K562 (cell line): ENCODE measurements around the gene RNU6-9. TPM values are rescaled to one million over a fixed set of nuclear protein-coding genes. Genes with fewer than 3 reads are reported as not detected.

Experiments
- ADNP ChIP-seq: fragments of 200-800 bp; sonication (Bioruptor generic); IDR thresholded peaks from 2 replicates; pipeline ENCODE4 v1.6.1; 2016; ENCODE audit warnings: missing genetic modification characterization, missing compliant biosample characterization
- CHD4 ChIP-seq: fragments of 200-600 bp; sonication (generic); IDR thresholded peaks from 3 replicates; pipeline ENCODE4 v1.6.1; 2012; ENCODE audit warnings: low read depth, mild to moderate bottlenecking, mixed read lengths, low read length, inconsistent platforms; ENCODE audit not compliant: insufficient read depth, insufficient replicate concordance, poor library complexity, severe bottlenecking
- ETV1 ChIP-seq: fragments of 450-650 bp; conservative IDR thresholded peaks from 2 replicates; pipeline ENCODE4 v1.6.1; 2016; ENCODE audit warnings: missing genetic modification characterization, control low read depth, low read depth, missing compliant biosample characterization
- KLF13 ChIP-seq: fragments of 450-650 bp; IDR thresholded peaks from 2 replicates; pipeline ENCODE4 v1.6.1; 2016; ENCODE audit warnings: missing genetic modification characterization, low read depth, mild to moderate bottlenecking, missing compliant biosample characterization, moderate library complexity, borderline replicate concordance
- MGA ChIP-seq: fragments of 450-650 bp; IDR thresholded peaks from 2 replicates; pipeline ENCODE4 v1.6.1; 2016; ENCODE audit warnings: mild to moderate bottlenecking, moderate library complexity
- MYBL2 ChIP-seq, 2 experiments: fragments of 450-650 bp in 1 of 2; sonication (generic) in 1 of 2; formaldehyde crosslinking in 1 of 2; IDR thresholded peaks; 2 replicates each; pipeline versions ENCODE4 v1.6.1 to v1.8.1; 2017 to 2022; ENCODE audit warnings: borderline replicate concordance in 1 of 2, inconsistent platforms in 1 of 2, low read depth in 1 of 2, mild to moderate bottlenecking in 1 of 2, missing genetic modification reagents in 1 of 2, moderate library complexity in 1 of 2
- NFATC3 ChIP-seq: fragments of 450-650 bp; IDR thresholded peaks from 2 replicates; pipeline ENCODE4 v1.6.1; 2017; ENCODE audit warnings: mild to moderate bottlenecking
- NR1H2 ChIP-seq: sonication (generic); formaldehyde crosslinking; IDR thresholded peaks from 2 replicates; pipeline ENCODE4 v1.4.0; 2020; ENCODE audit warnings: mild to moderate bottlenecking, missing genetic modification reagents
- PURB ChIP-seq: sonication (generic); formaldehyde crosslinking; IDR thresholded peaks from 2 replicates; pipeline ENCODE4 v1.9.0; 2021; ENCODE audit warnings: low read depth, mild to moderate bottlenecking, missing genetic modification reagents
- SRSF7 ChIP-seq: fragments of 200-400 bp; formaldehyde crosslinking; optimal IDR thresholded peaks from 2 replicates; pipeline ENCODE3; 2017; ENCODE audit warnings: mild to moderate bottlenecking, low read depth, low read length
- ZBTB12 ChIP-seq: fragments of 250-450 bp; sonication (Bioruptor Pico); IDR thresholded peaks from 2 replicates; pipeline ENCODE4 v1.4.0; 2020
- ZNF274 ChIP-seq: IDR thresholded peaks from 2 replicates; pipeline ENCODE4 v1.6.1; 2011; ENCODE audit warnings: low read depth, mild to moderate bottlenecking, low read length, moderate library complexity, borderline replicate concordance
- ZNF431 ChIP-seq: sonication (generic); formaldehyde crosslinking; IDR thresholded peaks from 2 replicates; pipeline ENCODE4 v1.8.0; 2022; ENCODE audit warnings: mild to moderate bottlenecking, missing genetic modification reagents
- ZSCAN32 ChIP-seq: fragments of 450-650 bp; formaldehyde crosslinking; IDR thresholded peaks from 2 replicates; pipeline ENCODE4 v1.4.0; 2020; ENCODE audit warnings: mild to moderate bottlenecking, moderate library complexity
- polyA plus RNA-seq, 8 experiments: library from polyadenylated mRNA; depleted of rRNA in 4 of 8; stranded (reverse) in 5 of 8; unstranded in 3 of 8; fragments of >200 nt; fragmentation: Nextera tagmentation in 2 of 8; fragmentation: Illumina TruSeq in 1 of 8; extraction: Ambion mirVana in 2 of 8; extraction: Trizol in 1 of 8; gene quantifications; 2 replicates each; pipeline versions ENCODE4 v1.2.1 to v1.2.3, GENCODE V29; 2011 to 2014; ENCODE audit warnings: inconsistent platforms in 1 of 8, missing spikeins in 1 of 8
- total RNA-seq, 7 experiments: library from RNA; depleted of rRNA in 6 of 7; stranded (reverse); fragments of >200 nt in 6 of 7; fragmentation: Illumina TruSeq in 2 of 7; extraction: Trizol in 2 of 7; gene quantifications; 2 replicates each; pipeline versions ENCODE4 v1.2.1 to v1.2.3, GENCODE V29; 2011 to 2021; ENCODE audit warnings: low replicate concordance in 1 of 7

The RNU6-9 gene
- total and polyA plus RNA-seq, 9 of the 15 experiments (the other 6 are each of a cell fraction or from before 2014, with no cell fraction given), result not detected

DNA sequence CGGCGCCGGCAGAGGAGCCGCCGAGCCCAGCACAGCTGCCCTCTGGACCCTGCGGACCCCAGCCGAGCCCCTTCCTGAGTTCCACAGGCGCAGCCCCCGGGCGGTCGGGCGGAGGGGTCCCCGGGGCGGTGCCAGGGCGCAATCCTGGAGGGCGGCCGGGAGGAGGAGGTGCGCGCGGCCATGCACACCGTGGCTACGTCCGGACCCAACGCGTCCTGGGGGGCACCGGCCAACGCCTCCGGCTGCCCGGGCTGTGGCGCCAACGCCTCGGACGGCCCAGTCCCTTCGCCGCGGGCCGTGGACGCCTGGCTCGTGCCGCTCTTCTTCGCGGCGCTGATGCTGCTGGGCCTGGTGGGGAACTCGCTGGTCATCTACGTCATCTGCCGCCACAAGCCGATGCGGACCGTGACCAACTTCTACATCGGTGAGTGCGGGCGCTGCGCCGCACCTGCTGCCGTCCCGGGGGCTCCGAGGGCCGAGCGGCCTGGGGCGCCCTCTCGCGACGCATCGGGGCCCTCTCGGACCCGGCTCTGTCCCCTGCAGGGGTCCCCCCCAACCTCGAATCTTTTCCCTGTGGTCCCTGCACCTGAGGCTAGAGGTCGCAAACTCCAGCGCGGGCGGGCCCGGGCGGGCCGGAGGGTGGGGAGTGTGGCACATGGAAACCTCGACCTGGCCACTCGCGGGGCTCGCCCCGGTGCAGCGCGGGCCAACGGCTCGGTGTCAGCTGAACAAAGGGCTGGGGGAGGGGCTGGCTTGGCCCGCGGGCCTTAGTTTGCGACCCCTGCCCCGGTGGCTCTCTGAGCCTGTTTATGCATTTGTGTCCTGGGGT lies 24.3 kb downstream of the RNU6-9 start, which contains the start of gene KISS1R (continued):
- TF ChIP-seq MYBL2 (IDR thresholded peaks at IDR 0.05; ENCODE audit: low read depth) (no peak), MYBL2 (CRISPR knock-in tag; IDR thresholded peaks at IDR 0.05; ENCODE audit: borderline replicate concordance) (no peak), NFATC3 (no peak), ETV1 (tag) (no peak), ZNF274 (no peak; the same call in 1 of the 2 replicates), CHD4 (peak; percentile 94), ZSCAN32 (CRISPR knock-in tag) (no peak), ZNF431 (CRISPR knock-in tag) (no peak; the same call in 1 of the 2 replicates), ZBTB12 (CRISPR knock-in tag) (peak; percentile 50; the same call in 1 of the 2 replicates), KLF13 (tag) (0 out of 2 replicates have a peak, but pooled peaks have one; percentile 61), NR1H2 (CRISPR knock-in tag) (peak; percentile 44; the same call in 1 of the 2 replicates), MGA (peak; percentile 81), SRSF7 (no peak), ADNP (tag) (peak; percentile 87), PURB (CRISPR knock-in tag) (no peak)
